CD14-positive monocyte (primary cell): ENCODE results near the gene TTLL10. TPM values are rescaled to one million over a fixed set of nuclear protein-coding genes. Genes with fewer than 3 reads are reported as not detected.
"Not testable (repeated sequence)": the region's sequence is repeated elsewhere in the genome, so short reads cannot be mapped to it uniquely, and the experiment has no call there.

Experiments used
- DNase-seq, 3 donors: peaks; one replicate each; pipeline ENCODE4 v3.0.0-alpha.2; 2011 to 2022
- H2AFZ ChIP-seq: 2 replicates; pipeline ENCODE4 v1.6.0; 2012; ENCODE audit warnings: mild to moderate bottlenecking, low read depth, low read length, inconsistent platforms; ENCODE audit not compliant: insufficient read depth, poor library complexity, severe bottlenecking
- H3K27ac ChIP-seq, 2 donors: 1 replicate in 1 of 2; 2 replicates in 1 of 2; pipeline ENCODE4 v1.5.1; 2012 to 2013; ENCODE audit warnings: low read length in 2 of 2, control low read depth in 1 of 2, inconsistent platforms in 1 of 2, low read depth in 1 of 2, mild to moderate bottlenecking in 1 of 2
- H3K27me3 ChIP-seq, 2 donors: one replicate each; pipeline versions ENCODE4 v1.6.0 to v1.6.1; 2011 to 2013; ENCODE audit warnings: low read length in 2 of 2; ENCODE audit not compliant: control insufficient read depth in 2 of 2, insufficient read depth in 2 of 2
- H3K36me3 ChIP-seq, 2 donors: replicated peaks in 1 of 2; 1 replicate in 1 of 2; 2 replicates in 1 of 2; pipeline versions ENCODE4 v1.5.1 to v1.6.1; 2012 to 2013; ENCODE audit warnings: low read length in 2 of 2, control low read depth in 1 of 2, inconsistent platforms in 1 of 2, mild to moderate bottlenecking in 1 of 2; ENCODE audit not compliant: insufficient read depth in 2 of 2, control insufficient read depth in 1 of 2
- H3K4me1 ChIP-seq, 2 donors: 1 replicate in 1 of 2; 2 replicates in 1 of 2; pipeline versions ENCODE4 v1.5.1 to v1.6.1; 2012 to 2013; ENCODE audit warnings: low read length in 2 of 2, control low read depth in 1 of 2, inconsistent platforms in 1 of 2, mild to moderate bottlenecking in 1 of 2, moderate library complexity in 1 of 2; ENCODE audit not compliant: insufficient read depth in 2 of 2, control insufficient read depth in 1 of 2
- H3K4me2 ChIP-seq: replicated peaks from 2 replicates; pipeline ENCODE3; 2012; ENCODE audit warnings: low read length, moderate library complexity, mild to moderate bottlenecking; ENCODE audit not compliant: poor library complexity, severe bottlenecking; ENCODE audit errors: extremely low read depth
- H3K4me3 ChIP-seq, 3 experiments: fragments of 200-600 bp in 1 of 3; sonication (generic) in 1 of 3; replicated peaks in 1 of 3; 1 replicate in 2 of 3; 2 replicates in 1 of 3; pipeline ENCODE4 v1.5.1; 2011 to 2013; ENCODE audit warnings: low read length in 3 of 3, mild to moderate bottlenecking in 3 of 3, control low read depth in 2 of 3, low read depth in 2 of 3, inconsistent platforms in 1 of 3, moderate library complexity in 1 of 3
- H3K79me2 ChIP-seq: 2 replicates; pipeline ENCODE4 v1.6.0; 2012; ENCODE audit warnings: mild to moderate bottlenecking, control low read depth, inconsistent platforms, low read length, moderate library complexity; ENCODE audit not compliant: insufficient read depth
- H3K9ac ChIP-seq: 2 replicates; pipeline ENCODE4 v1.6.0; 2017; ENCODE audit warnings: low read length, mild to moderate bottlenecking; ENCODE audit not compliant: insufficient read depth, poor library complexity, severe bottlenecking
- H3K9me3 ChIP-seq, 2 donors: replicated peaks in 1 of 2; 1 replicate in 1 of 2; 2 replicates in 1 of 2; pipeline versions ENCODE4 v1.5.1 to v1.6.1; 2012 to 2013; ENCODE audit warnings: low read length in 2 of 2, control low read depth in 1 of 2; ENCODE audit not compliant: control insufficient read depth in 1 of 2, insufficient read depth in 1 of 2
- H4K20me1 ChIP-seq: 2 replicates; pipeline ENCODE4 v1.6.0; 2012; ENCODE audit warnings: mild to moderate bottlenecking, low read length, control low read depth, moderate library complexity; ENCODE audit not compliant: insufficient read depth
- H3K27ac Mint-ChIP-seq, 7 donors: one replicate each; pipeline ENCODE4 v1.8.0; 2020; ENCODE audit warnings: mild to moderate bottlenecking in 7 of 7, mixed read lengths in 7 of 7, moderate library complexity in 6 of 7, inconsistent platforms in 2 of 7
- H3K27me3 Mint-ChIP-seq, 3 donors: one replicate each; pipeline ENCODE4 v1.8.0; 2021 to 2022; ENCODE audit warnings: low read depth in 3 of 3, mild to moderate bottlenecking in 3 of 3, mixed read lengths in 3 of 3, moderate library complexity in 3 of 3, inconsistent platforms in 1 of 3
- H3K36me3 Mint-ChIP-seq, 2 donors: one replicate each; pipeline ENCODE4 v1.8.0; 2020; ENCODE audit warnings: mixed read lengths in 2 of 2, inconsistent platforms in 1 of 2, mild to moderate bottlenecking in 1 of 2
- H3K4me1 Mint-ChIP-seq: one replicate; pipeline ENCODE4 v1.8.0; 2020; ENCODE audit warnings: mild to moderate bottlenecking, mixed read lengths
- H3K4me3 Mint-ChIP-seq, 2 donors: one replicate each; pipeline ENCODE4 v1.8.0; 2020; ENCODE audit warnings: mild to moderate bottlenecking in 2 of 2, mixed read lengths in 2 of 2, moderate library complexity in 1 of 2
- H3K9me3 Mint-ChIP-seq, 7 donors: one replicate each; pipeline ENCODE4 v1.8.0; 2020 to 2022; ENCODE audit warnings: mixed read lengths in 7 of 7, mild to moderate bottlenecking in 6 of 7, moderate library complexity in 6 of 7, inconsistent platforms in 2 of 7
- CTCF ChIP-seq: fragments of 200-600 bp; IDR thresholded peaks from one replicate; pipeline ENCODE4 v1.8.0; 2022; ENCODE audit warnings: antibody characterized with exemption, mild to moderate bottlenecking
- WGBS: methylation state at CpG from one replicate; pipeline ENCODE4 v1.1.5; 2013; ENCODE audit warnings: missing lambda C conversion rate; ENCODE audit not compliant: insufficient coverage; 5-methylcytosine and 5-hydroxymethylcytosine counted together
- intact Hi-C, 2 donors: fragments of 100-400 bp; cut with micrococcal nuclease; formaldehyde crosslinking; loops; one replicate each; pipeline versions ENCODE4 v1.15.0 to v1.15.1; 2023
- polyA plus RNA-seq, 3 donors: library from polyadenylated mRNA; depleted of rRNA in 1 of 3; unstranded in 2 of 3; stranded (reverse) in 1 of 3; fragments of 300-500 nt in 2 of 3; fragments of >200 nt in 1 of 3; fragmentation: Illumina TruSeq in 2 of 3; gene quantifications; 1 replicate in 2 of 3; 2 replicates in 1 of 3; pipeline ENCODE4 v1.2.3, GENCODE V29; 2012 to 2021

Gene TTLL10
- polyA plus RNA-seq, 3 donors: 0.06 TPM; not detected in 2

GRCh38 chr1:1194723-1195122 is 21.0 kb downstream of the TTLL10 start:
- H3K4me3 ChIP-seq: no peak overlapping the region
- intact Hi-C loops: no loop called here
- no peaks in the 10 kb centered on the region for H3K27me3 ChIP-seq
- no peak overlapping the region for H3K4me2 ChIP-seq
- no peaks in the 10 kb centered on the region for H3K4me1 Mint-ChIP-seq
- peaks cover 16 to 31% (median 28%) of the 10 kb centered on the region in 7 donors for H3K9me3 Mint-ChIP-seq
- peaks cover 7 to 18% (median 9%) of the 10 kb centered on the region in 3 donors for H3K27me3 Mint-ChIP-seq
- H3K9ac ChIP-seq: no peak overlapping the region
- DNase-seq: no peak
- H2AFZ ChIP-seq: no peak overlapping the region
- no peaks in the 10 kb centered on the region for H3K4me1 ChIP-seq
- no peak overlapping the region for H3K27ac Mint-ChIP-seq
- no peaks in the 10 kb centered on the region for H3K79me2 ChIP-seq
- no peaks in the 10 kb centered on the region for H3K36me3 Mint-ChIP-seq
- no peak overlapping the region for H3K27ac ChIP-seq
- peaks cover 0 to 17% of the 10 kb centered on the region in 2 donors for H3K9me3 ChIP-seq
- 80% methylated on average over 1 of the region's 3 CpGs for WGBS
- no peak overlapping the region for H3K4me3 Mint-ChIP-seq
- no peaks in the 10 kb centered on the region for H4K20me1 ChIP-seq
- no peak for TF ChIP-seq CTCF
- H3K36me3 ChIP-seq: no peaks in the 10 kb centered on the region

- H3K36me3 Mint-ChIP-seq, H3K4me1 ChIP-seq, H3K27ac ChIP-seq, H3K4me3 ChIP-seq, H3K4me2 ChIP-seq, H2AFZ ChIP-seq, intact Hi-C loops, H3K9ac ChIP-seq, H4K20me1 ChIP-seq, H3K36me3 ChIP-seq, H3K27me3 ChIP-seq, H3K4me1 Mint-ChIP-seq, H3K27ac Mint-ChIP-seq, H3K4me3 Mint-ChIP-seq, DNase-seq, H3K79me2 ChIP-seq: not testable (repeated sequence)
- peaks cover 14 to 28% (median 19%) of the 10 kb centered on the region in 3 donors for H3K27me3 Mint-ChIP-seq
- peaks cover 16 to 31% (median 28%) of the 10 kb centered on the region in 7 donors for H3K9me3 Mint-ChIP-seq
- peaks cover 0 to 17% of the 10 kb centered on the region in 2 donors for H3K9me3 ChIP-seq
- WGBS: 85% methylated on average over 4 of the region's 6 CpGs
These were observed 22.0 kb downstream of the TTLL10 start for GRCh38 chr1:1195726-1196125.
